Lung (tissue), 12 donors: ENCODE data around the gene HPSE2. TPM values are rescaled to one million over a fixed set of nuclear protein-coding genes. Genes with fewer than 3 reads are reported as not detected.

ENCODE experiments used
- ATAC-seq: fragments of 200-7000 bp; cut with Tn5 transposase; one replicate; pipeline ENCODE4 v1.9.1; 2020; ENCODE audit warnings: moderate number of reproducible peaks; ENCODE audit not compliant: insufficient read depth, low FRiP score
- DNase-seq, 3 donors: peaks; one replicate each; pipeline ENCODE4 v3.0.0-alpha.2; 2013 to 2017
- H3K27ac ChIP-seq, 2 donors: one replicate each; pipeline ENCODE4 v1.5.1; 2013; ENCODE audit warnings: mild to moderate bottlenecking in 2 of 2, moderate library complexity in 2 of 2, control low read depth in 1 of 2, inconsistent platforms in 1 of 2, low read depth in 1 of 2, low read length in 1 of 2
- H3K27me3 ChIP-seq, 3 donors: one replicate each; pipeline ENCODE4 v1.5.1; 2013; ENCODE audit warnings: low read length in 2 of 3; ENCODE audit not compliant: control insufficient read depth in 3 of 3, insufficient read depth in 3 of 3
- H3K36me3 ChIP-seq, 4 donors: one replicate each; pipeline ENCODE4 v1.5.1; 2013; ENCODE audit warnings: low read length in 4 of 4, mild to moderate bottlenecking in 1 of 4, moderate library complexity in 1 of 4; ENCODE audit not compliant: control insufficient read depth in 4 of 4, insufficient read depth in 4 of 4
- H3K4me1 ChIP-seq, 5 donors: one replicate each; pipeline ENCODE4 v1.5.1; 2013; ENCODE audit warnings: low read length in 5 of 5, mild to moderate bottlenecking in 2 of 5, moderate library complexity in 1 of 5; ENCODE audit not compliant: control insufficient read depth in 5 of 5, insufficient read depth in 5 of 5
- H3K4me3 ChIP-seq: one replicate; pipeline ENCODE4 v1.5.1; 2013; ENCODE audit warnings: mild to moderate bottlenecking, control low read depth, moderate library complexity
- H3K9ac ChIP-seq, 2 donors: one replicate each; pipeline ENCODE4 v1.5.1; 2013; ENCODE audit warnings: low read length in 2 of 2, control low read depth in 1 of 2; ENCODE audit not compliant: insufficient read depth in 1 of 2
- H3K9me3 ChIP-seq, 4 donors: one replicate each; pipeline ENCODE4 v1.5.1; 2013; ENCODE audit warnings: low read length in 3 of 4, mild to moderate bottlenecking in 1 of 4, moderate library complexity in 1 of 4; ENCODE audit not compliant: control insufficient read depth in 4 of 4, insufficient read depth in 3 of 4
- WGBS, 2 donors: extraction: QIAGEN DNeasy Blood & Tissue Kit; methylation state at CpG; one replicate each; pipeline ENCODE4 v1.1.7; 2013; 5-methylcytosine and 5-hydroxymethylcytosine counted together
- polyA plus RNA-seq, 2 donors: library from polyadenylated mRNA; stranded (reverse); fragments of 200-250 nt; gene quantifications; one replicate each; pipeline ENCODE4 v1.2.1, GENCODE V29; 2013
- total RNA-seq, 2 donors: library from RNA; depleted of rRNA in 1 of 2; stranded (reverse); fragments of >200 nt in 1 of 2; gene quantifications; one replicate each; pipeline ENCODE4 v1.2.1, GENCODE V29; 2014 to 2021
- TF ChIP-seq, protein P1 (sequence below): IDR thresholded peaks from 2 replicates; pipeline ENCODE4 v1.5.1; 2012; ENCODE audit warnings: mild to moderate bottlenecking; ENCODE audit errors: control extremely low read depth, extremely low read depth
- donor health status: control.
- donor health status: control.
- donor health status: Bipolar disorder and iron deficiency.
- donor health status: healthy.
- donor health status: DM: yes; HTN: yes; CAD: no.

HPSE2 gene
- total and polyA plus RNA-seq, 4 donors = 0.32 to 47.3 (median 1.9) TPM

DNA sequence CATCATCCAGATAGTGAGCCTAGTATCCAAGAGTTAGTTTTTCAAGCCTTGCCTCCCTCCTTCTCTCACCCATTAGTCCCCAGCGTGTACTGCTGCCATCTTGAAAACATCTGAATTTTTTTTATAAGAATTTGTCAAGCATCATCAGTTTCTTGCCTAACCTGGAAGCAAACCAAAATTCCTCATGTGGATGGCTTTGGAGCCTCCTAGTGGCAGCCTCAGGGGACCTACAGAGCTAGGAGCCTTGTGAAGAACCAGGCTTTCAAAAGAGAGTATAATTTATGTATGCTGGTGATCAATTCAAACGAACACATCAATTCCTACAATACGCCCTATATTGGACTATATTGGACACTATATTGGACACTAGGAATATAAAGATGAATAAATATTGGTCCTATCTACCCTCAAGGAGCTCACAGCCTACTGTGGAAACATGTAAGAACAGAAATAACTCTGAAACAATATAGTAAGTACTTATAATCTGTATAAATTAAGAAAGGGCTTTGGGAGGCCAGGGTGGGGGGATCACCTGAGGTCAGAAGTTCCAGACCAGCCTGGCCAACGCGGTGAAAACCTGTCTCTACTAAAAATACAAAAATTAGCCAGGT is 63.4 kb downstream of the HPSE2 start:
- Histone ChIP-seq H3K9ac (no peak overlapping the region), H3K27ac (no peak overlapping the region), H3K9me3 (no peaks in the 10 kb centered on the region), H3K4me3 (no peak overlapping the region), H3K4me1 (peaks cover 0 to 5% (median 0%) of the 10 kb centered on the region in 5 donors), H3K36me3 (no peaks in the 10 kb centered on the region), H3K27me3 (no peaks in the 10 kb centered on the region)
- no peak for ATAC-seq
- WGBS, 2 donors = 32 to 39% methylated on average over 5 of the region's 5 CpGs
- DNase-seq = peak; percentile 68 to 84 (median 81)
- TF ChIP-seq, protein P1, sequence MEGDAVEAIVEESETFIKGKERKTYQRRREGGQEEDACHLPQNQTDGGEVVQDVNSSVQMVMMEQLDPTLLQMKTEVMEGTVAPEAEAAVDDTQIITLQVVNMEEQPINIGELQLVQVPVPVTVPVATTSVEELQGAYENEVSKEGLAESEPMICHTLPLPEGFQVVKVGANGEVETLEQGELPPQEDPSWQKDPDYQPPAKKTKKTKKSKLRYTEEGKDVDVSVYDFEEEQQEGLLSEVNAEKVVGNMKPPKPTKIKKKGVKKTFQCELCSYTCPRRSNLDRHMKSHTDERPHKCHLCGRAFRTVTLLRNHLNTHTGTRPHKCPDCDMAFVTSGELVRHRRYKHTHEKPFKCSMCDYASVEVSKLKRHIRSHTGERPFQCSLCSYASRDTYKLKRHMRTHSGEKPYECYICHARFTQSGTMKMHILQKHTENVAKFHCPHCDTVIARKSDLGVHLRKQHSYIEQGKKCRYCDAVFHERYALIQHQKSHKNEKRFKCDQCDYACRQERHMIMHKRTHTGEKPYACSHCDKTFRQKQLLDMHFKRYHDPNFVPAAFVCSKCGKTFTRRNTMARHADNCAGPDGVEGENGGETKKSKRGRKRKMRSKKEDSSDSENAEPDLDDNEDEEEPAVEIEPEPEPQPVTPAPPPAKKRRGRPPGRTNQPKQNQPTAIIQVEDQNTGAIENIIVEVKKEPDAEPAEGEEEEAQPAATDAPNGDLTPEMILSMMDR = no peak

DNA sequence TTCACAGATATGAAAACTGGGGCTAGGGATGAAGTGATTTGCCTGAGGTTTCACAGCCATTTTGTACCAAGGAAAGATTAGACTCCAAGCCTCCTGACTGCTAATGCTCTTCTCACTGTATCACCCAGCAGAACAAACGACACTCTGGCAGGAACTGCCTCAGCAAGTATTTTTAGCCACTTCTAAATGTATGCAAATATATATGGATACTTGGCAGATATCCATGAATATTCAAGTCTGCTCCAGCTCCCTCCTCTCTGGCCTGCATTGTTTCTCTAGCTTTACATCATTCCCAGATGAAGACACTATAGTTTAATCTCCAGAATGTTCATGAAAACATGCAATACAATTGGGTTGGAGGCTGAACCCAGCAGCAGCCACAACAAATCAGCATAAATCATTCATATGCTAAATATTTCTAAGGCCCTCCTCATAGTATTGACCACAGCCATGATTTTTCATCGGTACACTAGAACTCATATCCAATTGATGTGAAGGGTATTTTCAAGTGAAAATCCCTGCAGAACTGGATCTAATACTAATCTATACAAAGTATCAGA is 65.5 kb downstream of the HPSE2 start:
- 41 to 71% methylated on average over 2 of the region's 2 CpGs for WGBS, 2 donors
- H3K27me3 ChIP-seq = no peaks in the 10 kb centered on the region
- no peak overlapping the region for H3K9ac ChIP-seq
- H3K27ac ChIP-seq = no peak overlapping the region
- H3K9me3 ChIP-seq = no peaks in the 10 kb centered on the region
- H3K4me3 ChIP-seq = no peak overlapping the region
- H3K4me1 ChIP-seq = peaks cover 0 to 5% (median 0%) of the 10 kb centered on the region in 5 donors
- TF ChIP-seq, protein P1 = no peak
- H3K36me3 ChIP-seq = no peaks in the 10 kb centered on the region
- ATAC-seq (no peak), DNase-seq (peak; percentile 16 to 73 (median 49))

DNA sequence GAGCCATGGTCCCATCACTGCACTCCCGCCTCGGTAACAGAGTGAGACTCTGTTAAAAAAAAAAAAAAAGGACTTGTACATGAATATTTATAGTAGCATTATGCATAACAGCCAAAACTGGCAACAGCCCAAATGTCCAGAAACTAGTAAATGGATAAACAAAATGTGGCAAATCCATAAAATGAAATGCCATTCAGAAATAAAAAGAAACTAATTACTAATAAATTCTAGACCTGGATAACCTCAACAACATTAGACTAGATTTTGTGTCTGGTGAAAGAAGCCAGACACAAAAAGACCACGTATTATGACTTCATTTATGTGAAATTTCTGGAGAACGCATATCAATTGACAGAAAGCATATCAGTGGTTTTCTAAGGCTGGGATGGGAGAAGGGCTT is 74.5 kb downstream of the HPSE2 start:
- H3K9me3 ChIP-seq = peaks cover 0 to 2% (median 0%) of the 10 kb centered on the region in 4 donors
- H3K36me3 ChIP-seq = no peaks in the 10 kb centered on the region
- no peaks in the 10 kb centered on the region for H3K27me3 ChIP-seq
- DNase-seq (peak; percentile 18 to 65 (median 57)), ATAC-seq (no peak)
- TF ChIP-seq, protein P1 = no peak
- H3K4me3 ChIP-seq = no peak overlapping the region
- H3K4me1 ChIP-seq = peaks cover 0 to 6% (median 0%) of the 10 kb centered on the region in 5 donors
- H3K27ac ChIP-seq = no peak overlapping the region
- whole genome bisulfite sequencing, 2 donors = 74 to 87% methylated on average over 4 of the region's 4 CpGs
- no peak overlapping the region for H3K9ac ChIP-seq
